Caco-2 (cell line): ENCODE measurements around the gene GPX2. TPM values are rescaled to one million over a fixed set of nuclear protein-coding genes. Genes with fewer than 3 reads are reported as not detected.
A peak's percentile ranks its signal among the peaks of the same experiment; 100 is the strongest.

Experiments used
- BruUV-seq: library from RNA; stranded (reverse); fragments of 400-500 nt; replicated peaks from 2 replicates; lab custom pipeline; 2021; lab: Mats Ljungman, UMichigan
- CTCF ChIA-PET: fragments of 300-600 bp; sonication (Branson Sonifier 250); formaldehyde crosslinking; loops from one replicate; lab custom pipeline; 2022; ENCODE audit warnings: antibody characterized with exemption; lab: Charles Lee
- POLR2A ChIA-PET: fragments of 300-600 bp; sonication (Branson Sonifier 250); formaldehyde crosslinking; loops from one replicate; lab custom pipeline; 2022; ENCODE audit warnings: antibody characterized with exemption; lab: Charles Lee
- DNase-seq, 2 experiments: peaks; one replicate each; pipeline versions ENCODE4 v3.0.0 to v3.0.0-alpha.2; 2020 to 2022
- H3K27me3 ChIP-seq: replicated peaks from 2 replicates; pipeline ENCODE4 v1.6.0; 2011; ENCODE audit warnings: low read length; ENCODE audit not compliant: control insufficient read depth, insufficient read depth
- H3K36me3 ChIP-seq: 2 replicates; pipeline ENCODE4 v1.5.1; 2011; ENCODE audit warnings: low read length; ENCODE audit not compliant: control insufficient read depth, insufficient read depth
- H3K4me1 ChIP-seq: fragments of 250-450 bp; sonication (Bioruptor Pico); 2 replicates; pipeline ENCODE4 v1.5.1; 2020; ENCODE audit warnings: mild to moderate bottlenecking
- H3K4me3 ChIP-seq: 2 replicates; pipeline ENCODE4 v1.5.1; 2011; ENCODE audit warnings: low read depth, mild to moderate bottlenecking, control low read depth, low read length
- H3K9me3 ChIP-seq: fragments of 250-450 bp; sonication (Bioruptor Pico); 2 replicates; pipeline ENCODE4 v1.5.1; 2020; ENCODE audit warnings: mild to moderate bottlenecking, moderate library complexity
- H3K27ac Mint-ChIP-seq: one replicate; pipeline ENCODE4 v1.8.0; 2022; ENCODE audit warnings: mixed read lengths; ENCODE audit not compliant: unreplicated experiment
- H3K27me3 Mint-ChIP-seq: one replicate; pipeline ENCODE4 v1.8.0; 2022; ENCODE audit warnings: mixed read lengths; ENCODE audit not compliant: insufficient read depth, unreplicated experiment
- H3K36me3 Mint-ChIP-seq: one replicate; pipeline ENCODE4 v1.8.0; 2022; ENCODE audit warnings: mild to moderate bottlenecking, mixed read lengths; ENCODE audit not compliant: insufficient read depth, unreplicated experiment
- H3K4me1 Mint-ChIP-seq: one replicate; pipeline ENCODE4 v1.8.0; 2022; ENCODE audit warnings: low read depth, mixed read lengths; ENCODE audit not compliant: unreplicated experiment
- H3K4me3 Mint-ChIP-seq: one replicate; pipeline ENCODE4 v1.8.0; 2022; ENCODE audit warnings: mild to moderate bottlenecking, moderate library complexity, mixed read lengths; ENCODE audit not compliant: unreplicated experiment
- H3K9me3 Mint-ChIP-seq: one replicate; pipeline ENCODE4 v1.8.0; 2022; ENCODE audit warnings: mixed read lengths; ENCODE audit not compliant: unreplicated experiment
- intact Hi-C: fragments of 100-400 bp; cut with micrococcal nuclease; formaldehyde crosslinking; loops from one replicate; pipeline ENCODE4 v1.10.0; 2022; ENCODE audit not compliant: unreplicated experiment
- total RNA-seq: library from RNA; stranded (reverse); gene quantifications from 2 replicates; pipeline ENCODE4 v1.2.3, GENCODE V29; 2022
- TF ChIP-seq, protein P1 (sequence below), 2 experiments: fragments of 200-600 bp in 1 of 2; IDR thresholded peaks; 1 replicate in 1 of 2; 2 replicates in 1 of 2; pipeline versions ENCODE4 v1.5.1 to v1.8.0; 2011 to 2022; ENCODE audit warnings: antibody characterized with exemption in 1 of 2, control low read depth in 1 of 2, inconsistent platforms in 1 of 2, low read depth in 1 of 2, low read length in 1 of 2, mild to moderate bottlenecking in 1 of 2, moderate library complexity in 1 of 2; ENCODE audit not compliant: insufficient read depth in 1 of 2, severe bottlenecking in 1 of 2, unreplicated experiment in 1 of 2

GPX2 gene
- total RNA-seq, 1 experiment from 2014 or later = 48.1 TPM

GRCh38 chr14:64973026-64973442 is 30.5 kb upstream of the GPX2 start:
- H3K9me3 Mint-ChIP-seq = no peaks in the 10 kb centered on the region
- TF ChIP-seq, protein P1, sequence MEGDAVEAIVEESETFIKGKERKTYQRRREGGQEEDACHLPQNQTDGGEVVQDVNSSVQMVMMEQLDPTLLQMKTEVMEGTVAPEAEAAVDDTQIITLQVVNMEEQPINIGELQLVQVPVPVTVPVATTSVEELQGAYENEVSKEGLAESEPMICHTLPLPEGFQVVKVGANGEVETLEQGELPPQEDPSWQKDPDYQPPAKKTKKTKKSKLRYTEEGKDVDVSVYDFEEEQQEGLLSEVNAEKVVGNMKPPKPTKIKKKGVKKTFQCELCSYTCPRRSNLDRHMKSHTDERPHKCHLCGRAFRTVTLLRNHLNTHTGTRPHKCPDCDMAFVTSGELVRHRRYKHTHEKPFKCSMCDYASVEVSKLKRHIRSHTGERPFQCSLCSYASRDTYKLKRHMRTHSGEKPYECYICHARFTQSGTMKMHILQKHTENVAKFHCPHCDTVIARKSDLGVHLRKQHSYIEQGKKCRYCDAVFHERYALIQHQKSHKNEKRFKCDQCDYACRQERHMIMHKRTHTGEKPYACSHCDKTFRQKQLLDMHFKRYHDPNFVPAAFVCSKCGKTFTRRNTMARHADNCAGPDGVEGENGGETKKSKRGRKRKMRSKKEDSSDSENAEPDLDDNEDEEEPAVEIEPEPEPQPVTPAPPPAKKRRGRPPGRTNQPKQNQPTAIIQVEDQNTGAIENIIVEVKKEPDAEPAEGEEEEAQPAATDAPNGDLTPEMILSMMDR (IDR thresholded peaks at IDR 0.05; ENCODE audit: insufficient read depth in 1 of 2, low read depth in 1 of 2, low read length in 1 of 2, severe bottlenecking in 1 of 2, unreplicated experiment in 1 of 2) = no peak
- peaks cover 6% of the 10 kb centered on the region for H3K36me3 Mint-ChIP-seq
- BruUV-seq = no TSS peak
- ChIA-PET POLR2A (no interaction called here), CTCF (no interaction called here)
- Histone ChIP-seq H3K9me3 (no peaks in the 10 kb centered on the region), H3K27me3 (no peaks in the 10 kb centered on the region), H3K4me1 (peaks cover 41% of the 10 kb centered on the region), H3K36me3 (no peaks in the 10 kb centered on the region), H3K4me3 (no peak overlapping the region)
- H3K27ac Mint-ChIP-seq = peak overlapping the region; percentile 81
- intact Hi-C loops = no loop called here
- H3K27me3 Mint-ChIP-seq = no peaks in the 10 kb centered on the region
- DNase-seq = no peak
- peaks cover 12% of the 10 kb centered on the region for H3K4me1 Mint-ChIP-seq
- H3K4me3 Mint-ChIP-seq = peak overlapping the region; percentile 80

GRCh38 chr14:64971943-64972791 is 29.6 kb upstream of the GPX2 start, which contains the start of gene RAB15:
Gene RAB15, minus strand, starts transcription at chr14:64972336. Its CDS starts 260 bp downstream, at chr14:64972076.
- Mint-ChIP-seq H3K4me3 (peak within 1 kb of the TSS; percentile 80), H3K9me3 (no peaks in the 10 kb centered on the region), H3K27ac (peak within 1 kb of the TSS; percentile 81), H3K27me3 (no peaks in the 10 kb centered on the region), H3K36me3 (peaks cover 12% of the 10 kb centered on the region), H3K4me1 (peaks cover 10% of the 10 kb centered on the region)
- ChIA-PET CTCF (interaction anchor here (0.6 kb wide), 3 partner anchors 28 to 43 kb away, joined by 3 to 4 read pairs (median 3); no protein-coding TSS in a partner anchor), POLR2A (interaction anchor here (0.7 kb wide), 1 partner anchor 43 kb away, joined by 3 read pairs; no protein-coding TSS in a partner anchor)
- intact Hi-C loops = no loop called here
- DNase-seq = peak in 1 of 2 experiments; percentile 67
- Histone ChIP-seq H3K36me3 (no peaks in the 10 kb centered on the region), H3K27me3 (no peaks in the 10 kb centered on the region), H3K9me3 (no peaks in the 10 kb centered on the region), H3K4me3 (peak within 1 kb of the TSS; percentile 65), H3K4me1 (peaks cover 33% of the 10 kb centered on the region)
- TF ChIP-seq, protein P1 (IDR thresholded peaks at IDR 0.05; ENCODE audit: insufficient read depth in 1 of 2, low read depth in 1 of 2, low read length in 1 of 2, severe bottlenecking in 1 of 2, unreplicated experiment in 1 of 2) = no peak
- BruUV-seq = no TSS peak

DNA sequence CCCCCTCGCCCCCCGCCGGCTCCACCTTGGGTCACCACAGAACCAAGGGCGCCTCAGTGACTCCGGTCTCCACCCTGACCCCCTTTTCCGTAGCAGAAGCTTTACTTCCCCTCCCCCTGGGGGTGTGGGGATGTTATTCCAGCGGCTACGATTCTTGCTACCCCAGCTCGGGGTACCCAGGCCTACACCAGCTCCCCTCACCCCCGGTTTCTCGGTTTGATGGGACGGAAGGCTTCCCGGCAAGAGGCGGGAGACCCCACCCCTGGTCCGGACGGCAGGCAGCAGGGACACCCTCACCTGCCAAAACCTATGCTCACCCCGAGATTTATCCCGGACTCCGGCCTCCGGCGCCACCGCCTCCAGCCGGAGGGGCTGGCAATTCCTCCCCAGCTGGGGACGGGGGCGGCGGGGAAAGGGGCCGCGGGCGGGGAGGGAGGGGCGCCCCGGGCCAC is 29.0 kb upstream of the GPX2 start:
- ChIA-PET CTCF (interaction anchor here (0.6 kb wide), 3 partner anchors 27 to 43 kb away, joined by 3 to 4 read pairs (median 3); no protein-coding TSS in a partner anchor), POLR2A (interaction anchor here (0.7 kb wide), 1 partner anchor 43 kb away, joined by 3 read pairs; no protein-coding TSS in a partner anchor)
- Histone ChIP-seq H3K4me1 (peaks cover 31% of the 10 kb centered on the region), H3K9me3 (no peaks in the 10 kb centered on the region), H3K27me3 (no peaks in the 10 kb centered on the region), H3K4me3 (peak overlapping the region; percentile 65), H3K36me3 (no peaks in the 10 kb centered on the region; the same call in 1 of the 2 replicates)
- H3K9me3 Mint-ChIP-seq = no peaks in the 10 kb centered on the region
- no peaks in the 10 kb centered on the region for H3K27me3 Mint-ChIP-seq
- peaks cover 16% of the 10 kb centered on the region for H3K4me1 Mint-ChIP-seq
- DNase-seq = no peak
- intact Hi-C loops = no loop called here
- H3K36me3 Mint-ChIP-seq = peaks cover 15% of the 10 kb centered on the region
- TF ChIP-seq, protein P1 (IDR thresholded peaks at IDR 0.05; ENCODE audit: insufficient read depth in 1 of 2, low read depth in 1 of 2, low read length in 1 of 2, severe bottlenecking in 1 of 2, unreplicated experiment in 1 of 2) = no peak
- H3K27ac Mint-ChIP-seq = peak overlapping the region; percentile 35
- H3K4me3 Mint-ChIP-seq = peak overlapping the region; percentile 73
- no TSS peak for BruUV-seq
